Gastroesophageal sphincter (tissue), 3 donors: ENCODE measurements around the gene MT1X.

Experiments
- CTCF ChIP-seq, 4 experiments: fragments of 200-600 bp in 2 of 4; fragments of 450-650 bp in 2 of 4; sonication (generic) in 1 of 4; IDR thresholded peaks; one replicate each; pipeline ENCODE4 v1.5.1; 2017 to 2019; ENCODE audit warnings: antibody characterized with exemption in 4 of 4, mild to moderate bottlenecking in 2 of 4, moderate library complexity in 2 of 4
- POLR2A ChIP-seq, 2 donors: fragments of 450-650 bp; IDR thresholded peaks; one replicate each; pipeline ENCODE4 v1.6.1; 2017; ENCODE audit warnings: antibody characterized with exemption in 2 of 2, mild to moderate bottlenecking in 2 of 2, moderate library complexity in 1 of 2
- POLR2AphosphoS5 ChIP-seq: sonication (generic); formaldehyde crosslinking; IDR thresholded peaks from one replicate; pipeline ENCODE4 v1.6.1; 2017; ENCODE audit warnings: antibody characterized with exemption

GRCh38 chr16:56691885-56692284 lies 9.6 kb downstream of the MT1X start:
- TF ChIP-seq POLR2A (IDR thresholded peaks at IDR 0.05) = no peak
- no peak for TF ChIP-seq CTCF (IDR thresholded peaks at IDR 0.05)
- TF ChIP-seq POLR2AphosphoS5 = no peak
